GM18526 (cell line): ENCODE measurements around the gene CCSER2.

Experiments used
- POLR2A ChIP-seq: IDR thresholded peaks from 3 replicates; pipeline ENCODE4 v1.6.1; 2011; ENCODE audit not compliant: insufficient read length; ENCODE audit errors: extremely low read depth

The CCSER2 gene

GRCh38 chr10:84308481-84309304 lies 19.7 kb upstream of the CCSER2 start:
- no peak for TF ChIP-seq POLR2A

- TF ChIP-seq POLR2A: no peak
These were observed 17.9 kb upstream of the CCSER2 start for GRCh38 chr10:84310470-84310869.

GRCh38 chr10:84311576-84311975 lies 16.8 kb upstream of the CCSER2 start:
- TF ChIP-seq POLR2A: no peak

GRCh38 chr10:84312816-84313215 lies 15.6 kb upstream of the CCSER2 start:
- TF ChIP-seq POLR2A: no peak

- TF ChIP-seq POLR2A: no peak
These were observed 14.1 kb upstream of the CCSER2 start for GRCh38 chr10:84314275-84314674.

- no peak for TF ChIP-seq POLR2A
These were observed 11.2 kb upstream of the CCSER2 start for GRCh38 chr10:84317174-84317573.

GRCh38 chr10:84321902-84322301 lies 6.5 kb upstream of the CCSER2 start:
- TF ChIP-seq POLR2A: no peak

- no peak for TF ChIP-seq POLR2A
These were observed 815 bp downstream of the CCSER2 start for GRCh38 chr10:84329196-84329611.

- no peak for TF ChIP-seq POLR2A
These were observed 1.7 kb downstream of the CCSER2 start for GRCh38 chr10:84329986-84330651.

GRCh38 chr10:84331091-84331490 lies 2.7 kb downstream of the CCSER2 start:
- TF ChIP-seq POLR2A: no peak

- TF ChIP-seq POLR2A: no peak
These were observed 5.6 kb downstream of the CCSER2 start for GRCh38 chr10:84333864-84334451.

- TF ChIP-seq POLR2A: no peak
These were observed 6.4 kb downstream of the CCSER2 start for GRCh38 chr10:84334811-84335210.

GRCh38 chr10:84335516-84335915 lies 7.1 kb downstream of the CCSER2 start:
- no peak for TF ChIP-seq POLR2A

GRCh38 chr10:84336406-84337090 lies 8.2 kb downstream of the CCSER2 start:
- no peak for TF ChIP-seq POLR2A

- no peak for TF ChIP-seq POLR2A
These were observed 8.8 kb downstream of the CCSER2 start for GRCh38 chr10:84337199-84337598.
